K562 (cell line): Measurements from ENCODE around the gene C11orf52. TPM values are rescaled to one million over a fixed set of nuclear protein-coding genes. Genes with fewer than 3 reads are reported as not detected.

Experiments
- MEIS2 ChIP-seq: fragments of 450-650 bp; IDR thresholded peaks from 2 replicates; pipeline ENCODE4 v1.6.1; 2014; ENCODE audit warnings: mild to moderate bottlenecking; ENCODE audit not compliant: partially characterized antibody
- polyA plus RNA-seq, 8 experiments: library from polyadenylated mRNA; depleted of rRNA in 4 of 8; stranded (reverse) in 5 of 8; unstranded in 3 of 8; fragments of >200 nt; fragmentation: Nextera tagmentation in 2 of 8; fragmentation: Illumina TruSeq in 1 of 8; extraction: Ambion mirVana in 2 of 8; extraction: Trizol in 1 of 8; gene quantifications; 2 replicates each; pipeline versions ENCODE4 v1.2.1 to v1.2.3, GENCODE V29; 2011 to 2014; ENCODE audit warnings: inconsistent platforms in 1 of 8, missing spikeins in 1 of 8
- total RNA-seq, 7 experiments: library from RNA; depleted of rRNA in 6 of 7; stranded (reverse); fragments of >200 nt in 6 of 7; fragmentation: Illumina TruSeq in 2 of 7; extraction: Trizol in 2 of 7; gene quantifications; 2 replicates each; pipeline versions ENCODE4 v1.2.1 to v1.2.3, GENCODE V29; 2011 to 2021; ENCODE audit warnings: low replicate concordance in 1 of 7
- TF ChIP-seq, protein P1 (sequence below): fragments of 250-450 bp; sonication (Bioruptor Pico); IDR thresholded peaks from 2 replicates; pipeline ENCODE4 v1.4.0; 2020
- TF ChIP-seq, protein P2 (sequence below): fragments of 450-650 bp; IDR thresholded peaks from 2 replicates; pipeline ENCODE4 v1.6.1; 2016; ENCODE audit warnings: mild to moderate bottlenecking, moderate library complexity
- TF ChIP-seq, protein P3 (sequence below): IDR thresholded peaks from 2 replicates; pipeline ENCODE4 v1.6.1; 2011; ENCODE audit warnings: borderline replicate concordance, low read depth, mild to moderate bottlenecking, moderate library complexity, low read length; ENCODE audit not compliant: insufficient read depth, poor library complexity, severe bottlenecking

C11orf52 gene
- total and polyA plus RNA-seq, 9 of the 15 experiments (the other 6 are each of a cell fraction or from before 2014, with no cell fraction given): 0.29 to 2.9 (median 1.0) TPM

DNA sequence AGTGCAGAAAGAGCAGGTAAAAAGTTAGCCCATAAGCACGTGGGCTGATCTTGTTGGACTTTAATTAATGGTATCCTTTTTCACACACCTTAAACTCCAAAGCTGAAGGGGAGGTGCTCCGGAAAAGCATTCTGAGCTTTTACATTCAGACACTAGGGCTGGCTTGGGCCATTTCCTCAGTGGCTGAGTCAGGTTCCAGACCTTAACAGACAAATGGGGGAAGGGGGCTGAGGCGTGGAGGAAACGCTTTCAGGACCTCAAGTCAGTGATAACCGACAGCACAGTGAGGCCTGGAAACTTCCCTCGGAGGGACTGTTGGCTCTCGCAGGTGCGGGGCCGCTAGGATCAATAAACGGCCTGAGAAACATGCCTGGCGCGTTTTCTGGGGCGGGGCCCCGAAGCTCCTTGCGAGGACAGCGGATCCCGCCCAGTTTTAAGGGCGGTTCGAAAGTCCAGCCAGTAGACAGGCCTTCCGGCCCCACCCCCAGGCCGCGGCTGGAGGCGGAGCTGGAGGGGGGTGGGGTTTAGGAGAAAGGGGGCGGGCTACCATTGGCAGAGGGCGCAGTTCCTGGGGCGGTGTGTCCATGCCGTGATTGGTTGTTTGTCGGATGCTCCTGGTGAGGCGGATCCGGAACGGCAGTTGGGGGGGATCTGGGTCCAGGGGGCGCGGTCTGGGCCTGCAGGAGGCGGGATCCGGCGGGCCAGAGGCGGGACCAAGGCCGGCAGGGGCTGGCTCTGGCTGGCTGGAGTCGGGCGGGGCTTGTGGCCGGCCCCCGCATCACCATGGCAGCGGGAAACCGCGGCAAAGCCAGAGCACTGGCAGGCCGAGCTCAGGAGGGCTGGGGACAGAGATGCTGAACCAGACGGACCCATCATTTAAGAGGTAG is 8.0 kb downstream of the C11orf52 start (continued):
- TF ChIP-seq, protein P1, sequence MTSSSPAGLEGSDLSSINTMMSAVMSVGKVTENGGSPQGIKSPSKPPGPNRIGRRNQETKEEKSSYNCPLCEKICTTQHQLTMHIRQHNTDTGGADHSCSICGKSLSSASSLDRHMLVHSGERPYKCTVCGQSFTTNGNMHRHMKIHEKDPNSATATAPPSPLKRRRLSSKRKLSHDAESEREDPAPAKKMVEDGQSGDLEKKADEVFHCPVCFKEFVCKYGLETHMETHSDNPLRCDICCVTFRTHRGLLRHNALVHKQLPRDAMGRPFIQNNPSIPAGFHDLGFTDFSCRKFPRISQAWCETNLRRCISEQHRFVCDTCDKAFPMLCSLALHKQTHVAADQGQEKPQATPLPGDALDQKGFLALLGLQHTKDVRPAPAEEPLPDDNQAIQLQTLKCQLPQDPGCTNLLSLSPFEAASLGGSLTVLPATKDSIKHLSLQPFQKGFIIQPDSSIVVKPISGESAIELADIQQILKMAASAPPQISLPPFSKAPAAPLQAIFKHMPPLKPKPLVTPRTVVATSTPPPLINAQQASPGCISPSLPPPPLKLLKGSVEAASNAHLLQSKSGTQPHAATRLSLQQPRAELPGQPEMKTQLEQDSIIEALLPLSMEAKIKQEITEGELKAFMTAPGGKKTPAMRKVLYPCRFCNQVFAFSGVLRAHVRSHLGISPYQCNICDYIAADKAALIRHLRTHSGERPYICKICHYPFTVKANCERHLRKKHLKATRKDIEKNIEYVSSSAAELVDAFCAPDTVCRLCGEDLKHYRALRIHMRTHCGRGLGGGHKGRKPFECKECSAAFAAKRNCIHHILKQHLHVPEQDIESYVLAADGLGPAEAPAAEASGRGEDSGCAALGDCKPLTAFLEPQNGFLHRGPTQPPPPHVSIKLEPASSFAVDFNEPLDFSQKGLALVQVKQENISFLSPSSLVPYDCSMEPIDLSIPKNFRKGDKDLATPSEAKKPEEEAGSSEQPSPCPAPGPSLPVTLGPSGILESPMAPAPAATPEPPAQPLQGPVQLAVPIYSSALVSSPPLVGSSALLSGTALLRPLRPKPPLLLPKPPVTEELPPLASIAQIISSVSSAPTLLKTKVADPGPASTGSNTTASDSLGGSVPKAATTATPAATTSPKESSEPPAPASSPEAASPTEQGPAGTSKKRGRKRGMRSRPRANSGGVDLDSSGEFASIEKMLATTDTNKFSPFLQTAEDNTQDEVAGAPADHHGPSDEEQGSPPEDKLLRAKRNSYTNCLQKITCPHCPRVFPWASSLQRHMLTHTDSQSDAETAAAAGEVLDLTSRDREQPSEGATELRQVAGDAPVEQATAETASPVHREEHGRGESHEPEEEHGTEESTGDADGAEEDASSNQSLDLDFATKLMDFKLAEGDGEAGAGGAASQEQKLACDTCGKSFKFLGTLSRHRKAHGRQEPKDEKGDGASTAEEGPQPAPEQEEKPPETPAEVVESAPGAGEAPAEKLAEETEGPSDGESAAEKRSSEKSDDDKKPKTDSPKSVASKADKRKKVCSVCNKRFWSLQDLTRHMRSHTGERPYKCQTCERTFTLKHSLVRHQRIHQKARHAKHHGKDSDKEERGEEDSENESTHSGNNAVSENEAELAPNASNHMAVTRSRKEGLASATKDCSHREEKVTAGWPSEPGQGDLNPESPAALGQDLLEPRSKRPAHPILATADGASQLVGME (CRISPR knock-in tag): no peak
- TF ChIP-seq, protein P2, sequence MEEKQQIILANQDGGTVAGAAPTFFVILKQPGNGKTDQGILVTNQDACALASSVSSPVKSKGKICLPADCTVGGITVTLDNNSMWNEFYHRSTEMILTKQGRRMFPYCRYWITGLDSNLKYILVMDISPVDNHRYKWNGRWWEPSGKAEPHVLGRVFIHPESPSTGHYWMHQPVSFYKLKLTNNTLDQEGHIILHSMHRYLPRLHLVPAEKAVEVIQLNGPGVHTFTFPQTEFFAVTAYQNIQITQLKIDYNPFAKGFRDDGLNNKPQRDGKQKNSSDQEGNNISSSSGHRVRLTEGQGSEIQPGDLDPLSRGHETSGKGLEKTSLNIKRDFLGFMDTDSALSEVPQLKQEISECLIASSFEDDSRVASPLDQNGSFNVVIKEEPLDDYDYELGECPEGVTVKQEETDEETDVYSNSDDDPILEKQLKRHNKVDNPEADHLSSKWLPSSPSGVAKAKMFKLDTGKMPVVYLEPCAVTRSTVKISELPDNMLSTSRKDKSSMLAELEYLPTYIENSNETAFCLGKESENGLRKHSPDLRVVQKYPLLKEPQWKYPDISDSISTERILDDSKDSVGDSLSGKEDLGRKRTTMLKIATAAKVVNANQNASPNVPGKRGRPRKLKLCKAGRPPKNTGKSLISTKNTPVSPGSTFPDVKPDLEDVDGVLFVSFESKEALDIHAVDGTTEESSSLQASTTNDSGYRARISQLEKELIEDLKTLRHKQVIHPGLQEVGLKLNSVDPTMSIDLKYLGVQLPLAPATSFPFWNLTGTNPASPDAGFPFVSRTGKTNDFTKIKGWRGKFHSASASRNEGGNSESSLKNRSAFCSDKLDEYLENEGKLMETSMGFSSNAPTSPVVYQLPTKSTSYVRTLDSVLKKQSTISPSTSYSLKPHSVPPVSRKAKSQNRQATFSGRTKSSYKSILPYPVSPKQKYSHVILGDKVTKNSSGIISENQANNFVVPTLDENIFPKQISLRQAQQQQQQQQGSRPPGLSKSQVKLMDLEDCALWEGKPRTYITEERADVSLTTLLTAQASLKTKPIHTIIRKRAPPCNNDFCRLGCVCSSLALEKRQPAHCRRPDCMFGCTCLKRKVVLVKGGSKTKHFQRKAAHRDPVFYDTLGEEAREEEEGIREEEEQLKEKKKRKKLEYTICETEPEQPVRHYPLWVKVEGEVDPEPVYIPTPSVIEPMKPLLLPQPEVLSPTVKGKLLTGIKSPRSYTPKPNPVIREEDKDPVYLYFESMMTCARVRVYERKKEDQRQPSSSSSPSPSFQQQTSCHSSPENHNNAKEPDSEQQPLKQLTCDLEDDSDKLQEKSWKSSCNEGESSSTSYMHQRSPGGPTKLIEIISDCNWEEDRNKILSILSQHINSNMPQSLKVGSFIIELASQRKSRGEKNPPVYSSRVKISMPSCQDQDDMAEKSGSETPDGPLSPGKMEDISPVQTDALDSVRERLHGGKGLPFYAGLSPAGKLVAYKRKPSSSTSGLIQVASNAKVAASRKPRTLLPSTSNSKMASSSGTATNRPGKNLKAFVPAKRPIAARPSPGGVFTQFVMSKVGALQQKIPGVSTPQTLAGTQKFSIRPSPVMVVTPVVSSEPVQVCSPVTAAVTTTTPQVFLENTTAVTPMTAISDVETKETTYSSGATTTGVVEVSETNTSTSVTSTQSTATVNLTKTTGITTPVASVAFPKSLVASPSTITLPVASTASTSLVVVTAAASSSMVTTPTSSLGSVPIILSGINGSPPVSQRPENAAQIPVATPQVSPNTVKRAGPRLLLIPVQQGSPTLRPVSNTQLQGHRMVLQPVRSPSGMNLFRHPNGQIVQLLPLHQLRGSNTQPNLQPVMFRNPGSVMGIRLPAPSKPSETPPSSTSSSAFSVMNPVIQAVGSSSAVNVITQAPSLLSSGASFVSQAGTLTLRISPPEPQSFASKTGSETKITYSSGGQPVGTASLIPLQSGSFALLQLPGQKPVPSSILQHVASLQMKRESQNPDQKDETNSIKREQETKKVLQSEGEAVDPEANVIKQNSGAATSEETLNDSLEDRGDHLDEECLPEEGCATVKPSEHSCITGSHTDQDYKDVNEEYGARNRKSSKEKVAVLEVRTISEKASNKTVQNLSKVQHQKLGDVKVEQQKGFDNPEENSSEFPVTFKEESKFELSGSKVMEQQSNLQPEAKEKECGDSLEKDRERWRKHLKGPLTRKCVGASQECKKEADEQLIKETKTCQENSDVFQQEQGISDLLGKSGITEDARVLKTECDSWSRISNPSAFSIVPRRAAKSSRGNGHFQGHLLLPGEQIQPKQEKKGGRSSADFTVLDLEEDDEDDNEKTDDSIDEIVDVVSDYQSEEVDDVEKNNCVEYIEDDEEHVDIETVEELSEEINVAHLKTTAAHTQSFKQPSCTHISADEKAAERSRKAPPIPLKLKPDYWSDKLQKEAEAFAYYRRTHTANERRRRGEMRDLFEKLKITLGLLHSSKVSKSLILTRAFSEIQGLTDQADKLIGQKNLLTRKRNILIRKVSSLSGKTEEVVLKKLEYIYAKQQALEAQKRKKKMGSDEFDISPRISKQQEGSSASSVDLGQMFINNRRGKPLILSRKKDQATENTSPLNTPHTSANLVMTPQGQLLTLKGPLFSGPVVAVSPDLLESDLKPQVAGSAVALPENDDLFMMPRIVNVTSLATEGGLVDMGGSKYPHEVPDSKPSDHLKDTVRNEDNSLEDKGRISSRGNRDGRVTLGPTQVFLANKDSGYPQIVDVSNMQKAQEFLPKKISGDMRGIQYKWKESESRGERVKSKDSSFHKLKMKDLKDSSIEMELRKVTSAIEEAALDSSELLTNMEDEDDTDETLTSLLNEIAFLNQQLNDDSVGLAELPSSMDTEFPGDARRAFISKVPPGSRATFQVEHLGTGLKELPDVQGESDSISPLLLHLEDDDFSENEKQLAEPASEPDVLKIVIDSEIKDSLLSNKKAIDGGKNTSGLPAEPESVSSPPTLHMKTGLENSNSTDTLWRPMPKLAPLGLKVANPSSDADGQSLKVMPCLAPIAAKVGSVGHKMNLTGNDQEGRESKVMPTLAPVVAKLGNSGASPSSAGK: peak; percentile 89
- TF ChIP-seq, protein P3, sequence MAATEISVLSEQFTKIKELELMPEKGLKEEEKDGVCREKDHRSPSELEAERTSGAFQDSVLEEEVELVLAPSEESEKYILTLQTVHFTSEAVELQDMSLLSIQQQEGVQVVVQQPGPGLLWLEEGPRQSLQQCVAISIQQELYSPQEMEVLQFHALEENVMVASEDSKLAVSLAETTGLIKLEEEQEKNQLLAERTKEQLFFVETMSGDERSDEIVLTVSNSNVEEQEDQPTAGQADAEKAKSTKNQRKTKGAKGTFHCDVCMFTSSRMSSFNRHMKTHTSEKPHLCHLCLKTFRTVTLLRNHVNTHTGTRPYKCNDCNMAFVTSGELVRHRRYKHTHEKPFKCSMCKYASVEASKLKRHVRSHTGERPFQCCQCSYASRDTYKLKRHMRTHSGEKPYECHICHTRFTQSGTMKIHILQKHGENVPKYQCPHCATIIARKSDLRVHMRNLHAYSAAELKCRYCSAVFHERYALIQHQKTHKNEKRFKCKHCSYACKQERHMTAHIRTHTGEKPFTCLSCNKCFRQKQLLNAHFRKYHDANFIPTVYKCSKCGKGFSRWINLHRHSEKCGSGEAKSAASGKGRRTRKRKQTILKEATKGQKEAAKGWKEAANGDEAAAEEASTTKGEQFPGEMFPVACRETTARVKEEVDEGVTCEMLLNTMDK: no peak
- TF ChIP-seq MEIS2: peak; percentile 10
